HG03097 (cell line): ENCODE results near the gene LLGL2.
"Not testable (repeated sequence)": the region's sequence is repeated elsewhere in the genome, so short reads cannot be mapped to it uniquely, and the experiment has no call there.

Experiments
- ATAC-seq: cut with Tn5 transposase; IDR thresholded peaks from one replicate; pipeline ENCODE4 v1.9.1; 2021; ENCODE audit not compliant: unreplicated experiment, low FRiP score

The LLGL2 gene, protein sequence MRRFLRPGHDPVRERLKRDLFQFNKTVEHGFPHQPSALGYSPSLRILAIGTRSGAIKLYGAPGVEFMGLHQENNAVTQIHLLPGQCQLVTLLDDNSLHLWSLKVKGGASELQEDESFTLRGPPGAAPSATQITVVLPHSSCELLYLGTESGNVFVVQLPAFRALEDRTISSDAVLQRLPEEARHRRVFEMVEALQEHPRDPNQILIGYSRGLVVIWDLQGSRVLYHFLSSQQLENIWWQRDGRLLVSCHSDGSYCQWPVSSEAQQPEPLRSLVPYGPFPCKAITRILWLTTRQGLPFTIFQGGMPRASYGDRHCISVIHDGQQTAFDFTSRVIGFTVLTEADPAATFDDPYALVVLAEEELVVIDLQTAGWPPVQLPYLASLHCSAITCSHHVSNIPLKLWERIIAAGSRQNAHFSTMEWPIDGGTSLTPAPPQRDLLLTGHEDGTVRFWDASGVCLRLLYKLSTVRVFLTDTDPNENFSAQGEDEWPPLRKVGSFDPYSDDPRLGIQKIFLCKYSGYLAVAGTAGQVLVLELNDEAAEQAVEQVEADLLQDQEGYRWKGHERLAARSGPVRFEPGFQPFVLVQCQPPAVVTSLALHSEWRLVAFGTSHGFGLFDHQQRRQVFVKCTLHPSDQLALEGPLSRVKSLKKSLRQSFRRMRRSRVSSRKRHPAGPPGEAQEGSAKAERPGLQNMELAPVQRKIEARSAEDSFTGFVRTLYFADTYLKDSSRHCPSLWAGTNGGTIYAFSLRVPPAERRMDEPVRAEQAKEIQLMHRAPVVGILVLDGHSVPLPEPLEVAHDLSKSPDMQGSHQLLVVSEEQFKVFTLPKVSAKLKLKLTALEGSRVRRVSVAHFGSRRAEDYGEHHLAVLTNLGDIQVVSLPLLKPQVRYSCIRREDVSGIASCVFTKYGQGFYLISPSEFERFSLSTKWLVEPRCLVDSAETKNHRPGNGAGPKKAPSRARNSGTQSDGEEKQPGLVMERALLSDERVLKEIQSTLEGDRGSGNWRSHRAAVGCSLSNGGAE

DNA sequence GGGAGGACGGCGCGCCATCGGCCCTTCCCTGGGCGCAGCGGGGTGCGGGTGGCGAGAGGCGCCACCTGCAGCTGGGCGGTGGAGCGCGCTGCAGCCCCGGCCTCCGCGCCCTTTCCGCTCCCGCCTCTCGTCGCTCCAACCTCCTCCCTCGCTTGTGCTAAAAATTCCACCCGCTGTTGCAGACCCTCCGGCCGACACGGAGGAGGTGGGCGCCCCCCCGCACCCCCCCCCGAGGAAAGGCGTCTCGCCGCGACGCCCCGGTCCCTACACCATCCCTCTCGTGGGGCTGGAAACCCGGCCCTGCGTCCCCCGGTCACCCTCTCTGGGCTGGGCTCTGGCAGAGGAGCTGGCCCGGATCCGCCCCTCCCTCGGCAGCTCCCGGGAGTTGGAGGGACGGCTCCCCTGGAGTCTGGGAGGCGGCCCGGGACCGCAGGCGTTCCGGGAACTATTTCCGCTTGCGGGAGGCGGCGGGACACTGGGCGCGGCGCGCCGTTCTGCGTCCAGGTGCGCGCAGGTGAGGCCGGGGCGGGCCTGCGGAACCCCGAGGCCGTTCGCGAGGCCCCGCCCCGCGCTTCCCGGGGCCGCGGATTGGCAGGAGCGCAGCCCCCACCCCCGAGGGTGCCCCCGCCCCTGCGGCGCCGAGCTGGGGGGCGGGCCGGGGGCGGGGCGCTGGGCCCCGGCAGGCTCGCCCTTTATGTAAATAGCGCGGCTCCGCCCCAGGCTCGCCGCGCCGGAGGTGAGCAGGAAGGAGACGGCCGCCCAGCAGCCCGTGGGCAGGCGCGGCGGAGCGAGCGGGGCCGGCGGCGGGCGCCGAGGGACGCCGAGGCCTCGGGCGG lies at the start of gene LLGL2:
Gene LLGL2 (plus strand): TSS at position 728 of the 836 bp plus-strand sequence. CDS start 17,730 bp downstream, outside the sequence.
- peak; percentile 76 for ATAC-seq

DNA sequence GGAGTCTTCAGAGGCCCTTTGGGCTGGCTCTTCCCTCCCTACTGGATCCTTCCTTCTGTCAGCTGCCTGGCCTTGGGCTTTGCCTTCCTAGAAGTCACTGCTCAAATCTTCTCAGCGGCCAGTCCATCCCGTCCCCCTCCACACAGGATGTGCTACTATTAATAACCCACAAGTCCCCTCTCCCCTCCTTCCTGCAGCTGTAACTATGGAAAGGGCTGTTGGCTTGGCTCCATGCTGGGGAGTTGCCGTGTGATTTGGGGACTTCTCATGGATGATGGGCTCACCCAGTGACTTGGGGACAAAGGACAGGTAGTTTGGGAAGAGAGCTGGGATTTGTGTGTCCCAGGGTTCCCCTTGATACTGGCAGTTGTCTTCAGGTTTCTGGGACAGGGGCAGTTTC lies 49.6 kb upstream of the LLGL2 start:
- no peak for ATAC-seq

DNA sequence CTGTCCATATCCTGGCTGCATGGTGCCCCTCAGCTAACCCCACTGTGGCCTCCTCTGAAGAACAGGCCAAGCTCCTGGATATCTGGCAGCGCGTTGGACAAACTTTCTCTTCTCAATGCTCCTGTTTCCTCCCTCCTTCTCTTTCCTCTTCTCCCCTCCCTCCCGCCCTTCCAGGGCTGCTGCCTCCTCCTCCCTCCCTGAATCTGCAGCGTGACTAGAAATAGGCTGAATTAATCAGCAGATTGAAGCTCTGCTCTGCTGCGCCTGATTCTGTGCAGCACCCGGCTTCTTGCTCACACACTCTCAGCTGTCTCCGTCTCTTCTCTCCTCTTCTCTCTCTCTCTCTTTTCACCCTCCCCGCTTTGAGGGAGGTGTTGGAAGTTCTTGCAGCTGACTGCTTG lies 49.2 kb upstream of the LLGL2 start:
- no peak for ATAC-seq

DNA sequence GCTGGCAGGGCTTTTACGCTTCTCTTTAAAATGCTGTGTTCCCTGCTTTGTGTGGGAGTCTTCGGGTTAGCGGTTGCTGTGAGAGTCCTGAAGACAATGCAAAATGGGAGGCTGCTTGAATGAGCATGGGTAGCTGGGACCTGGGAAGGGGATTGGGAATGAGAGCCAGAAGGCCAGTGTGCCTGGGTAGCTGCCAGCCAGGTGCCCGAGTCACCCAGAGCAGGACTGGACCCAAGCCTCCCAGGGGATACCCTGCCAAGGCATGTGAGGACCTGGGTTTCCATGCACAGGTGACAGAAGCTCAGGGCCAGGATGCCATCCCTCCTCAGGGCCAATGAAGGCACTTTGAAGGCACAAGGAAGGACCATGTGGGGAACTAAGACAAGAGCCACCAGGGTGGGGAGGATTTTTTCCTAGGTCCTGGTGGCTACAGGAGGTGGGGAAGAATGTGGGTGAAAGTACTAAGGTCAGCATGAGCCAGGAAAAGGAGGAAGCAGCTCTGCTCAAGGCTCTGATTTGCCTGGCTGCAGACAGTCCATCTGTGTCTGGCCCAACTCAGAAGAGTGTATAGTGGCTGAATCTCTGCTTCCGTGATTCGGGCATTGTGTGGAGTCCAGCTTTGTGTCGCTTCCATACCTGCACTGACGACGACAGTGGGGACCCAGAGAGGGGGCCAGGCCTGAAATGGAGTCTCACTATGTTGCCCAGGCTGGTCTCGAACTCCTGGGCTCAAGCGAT lies 48.6 kb upstream of the LLGL2 start:
- ATAC-seq, result no peak

DNA sequence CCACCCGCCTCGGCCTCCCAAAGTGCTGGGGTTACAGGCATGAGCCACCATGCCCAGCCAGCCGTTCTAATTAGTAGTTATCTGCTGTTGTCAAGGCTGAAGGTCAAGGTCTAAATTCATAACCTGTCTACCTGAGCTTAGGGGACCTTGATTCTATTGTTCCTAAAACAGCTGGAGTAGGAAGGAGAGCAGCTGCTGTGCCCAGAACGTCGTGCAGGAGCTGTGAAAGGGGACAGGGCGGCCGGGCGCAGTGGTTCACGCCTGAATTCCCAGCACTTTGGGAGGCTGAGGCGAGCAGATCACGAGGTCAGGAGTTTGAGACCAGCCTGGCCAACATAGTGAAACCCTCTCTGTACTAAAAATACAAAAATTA lies 48.0 kb upstream of the LLGL2 start:
- not testable (repeated sequence) for ATAC-seq

DNA sequence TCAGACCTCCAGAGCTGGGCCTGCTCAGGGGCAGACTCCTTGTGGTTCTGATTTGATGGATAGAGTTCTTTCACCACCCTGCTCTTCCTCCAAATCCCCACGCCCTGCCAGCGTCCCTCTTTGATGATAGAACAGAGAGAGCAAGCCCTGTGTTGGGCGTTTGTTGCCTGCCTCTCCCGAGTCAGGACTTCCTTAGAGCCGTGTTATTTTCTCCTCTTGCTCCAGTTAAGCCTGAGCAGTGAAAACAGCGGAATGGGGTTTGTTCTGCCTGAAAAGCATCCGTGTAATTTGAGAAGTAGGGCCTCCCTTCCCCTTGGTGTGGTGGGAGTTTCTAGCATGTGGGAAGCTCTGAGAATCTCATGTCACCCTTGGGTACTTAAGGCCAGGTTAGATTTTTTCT lies 47.0 kb upstream of the LLGL2 start:
- no peak for ATAC-seq

DNA sequence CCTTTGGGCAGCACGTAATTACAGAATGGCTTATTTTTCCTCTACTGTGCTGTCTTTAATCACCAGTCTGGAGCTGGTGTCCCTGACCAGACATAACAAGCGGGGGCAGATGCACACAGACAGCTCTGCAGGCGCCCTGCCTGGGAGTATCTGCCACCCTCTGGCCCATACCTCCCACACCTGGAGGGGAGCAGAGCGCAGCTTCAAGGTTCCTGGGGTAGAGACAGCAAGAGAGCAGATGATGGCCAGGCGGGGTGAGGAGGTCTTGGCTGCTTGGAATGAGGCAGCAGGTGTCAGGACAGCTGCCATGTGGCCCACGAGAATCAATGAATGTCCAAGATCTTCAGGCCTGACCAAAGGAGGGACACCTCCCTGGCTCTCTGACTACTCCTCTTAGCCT lies 45.2 kb upstream of the LLGL2 start:
- ATAC-seq, result no peak

DNA sequence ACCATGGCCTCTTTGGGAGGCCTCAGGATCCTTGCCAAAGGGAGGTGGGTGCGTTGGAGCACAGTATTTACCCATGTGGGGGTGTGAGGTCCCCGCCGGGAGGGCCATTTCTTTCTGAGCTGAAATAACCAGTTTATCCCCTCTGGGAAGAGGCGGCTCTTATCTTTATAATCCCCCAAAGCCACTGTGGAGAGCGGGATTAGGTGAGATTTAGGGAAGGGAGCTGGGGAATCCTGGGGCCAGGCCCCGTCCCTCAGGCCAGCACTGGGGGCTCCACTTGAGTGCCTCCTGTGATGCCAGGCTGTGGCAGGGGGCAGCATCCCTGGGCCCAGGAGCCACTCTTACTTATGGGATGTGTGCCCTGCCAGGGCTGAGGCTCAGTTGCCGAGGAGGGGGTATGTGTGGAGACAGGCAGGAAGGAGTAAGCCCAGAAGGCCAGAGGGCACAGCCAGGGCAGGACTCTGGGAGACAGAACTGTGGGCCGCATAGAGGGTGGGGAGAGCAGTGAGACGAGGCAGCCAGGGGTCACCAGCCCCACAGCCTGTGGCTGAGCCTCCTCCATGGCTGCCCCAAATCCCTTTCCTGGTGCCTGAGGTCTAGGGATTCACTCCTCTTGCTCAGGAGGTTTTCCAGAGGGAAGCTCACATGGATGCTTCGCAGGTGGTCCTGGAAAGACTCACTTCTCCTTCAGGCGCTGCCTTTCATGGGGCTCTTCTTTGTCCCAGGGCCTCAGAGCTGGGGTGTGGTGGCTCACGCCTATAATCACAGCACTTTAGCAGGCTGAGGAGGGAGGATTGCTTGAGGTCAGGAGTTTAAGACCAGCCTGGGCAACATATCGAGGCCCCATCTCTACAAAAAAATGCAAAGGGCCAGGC lies 44.1 kb upstream of the LLGL2 start:
- ATAC-seq, result no peak

DNA sequence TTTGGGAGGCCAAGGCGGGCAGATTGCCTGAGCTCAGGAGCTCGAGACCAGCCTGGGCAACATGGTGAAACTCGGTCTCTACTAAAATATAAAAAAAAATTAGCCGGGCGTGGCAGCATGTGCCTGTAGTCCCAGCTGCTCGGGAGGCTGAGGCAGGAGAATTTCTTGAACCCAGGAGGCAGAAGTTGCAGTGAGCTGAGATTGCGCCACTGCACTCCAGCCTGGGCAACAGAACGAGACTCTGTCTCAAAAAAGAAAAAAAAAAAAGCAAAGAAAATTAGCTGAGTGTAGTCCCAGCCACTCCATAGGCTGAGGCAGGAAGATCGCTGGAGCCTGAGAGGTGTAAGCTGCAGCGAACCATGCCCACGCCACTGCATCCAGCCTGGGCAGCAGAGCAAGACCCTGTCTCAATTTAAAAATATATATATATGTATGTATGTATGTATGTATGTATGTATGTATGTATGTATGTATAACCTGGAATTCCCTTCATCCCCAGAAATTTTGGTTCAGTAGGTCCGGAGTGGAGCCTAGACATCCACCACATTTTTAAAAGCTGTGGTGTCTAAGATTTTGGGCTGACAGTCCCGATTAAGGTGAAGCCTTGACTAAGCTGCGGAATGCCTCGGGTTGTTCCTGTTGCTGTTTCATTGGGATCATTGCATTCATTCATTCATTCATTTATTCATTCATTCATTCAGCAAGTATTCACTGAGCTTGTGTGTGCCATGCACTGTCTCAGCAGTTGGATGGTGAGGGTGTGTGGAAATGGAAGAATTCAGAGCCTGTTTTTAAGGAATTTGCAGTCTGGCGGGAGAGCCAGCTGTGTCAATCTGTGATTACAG lies 43.2 kb upstream of the LLGL2 start:
- ATAC-seq, result no peak

DNA sequence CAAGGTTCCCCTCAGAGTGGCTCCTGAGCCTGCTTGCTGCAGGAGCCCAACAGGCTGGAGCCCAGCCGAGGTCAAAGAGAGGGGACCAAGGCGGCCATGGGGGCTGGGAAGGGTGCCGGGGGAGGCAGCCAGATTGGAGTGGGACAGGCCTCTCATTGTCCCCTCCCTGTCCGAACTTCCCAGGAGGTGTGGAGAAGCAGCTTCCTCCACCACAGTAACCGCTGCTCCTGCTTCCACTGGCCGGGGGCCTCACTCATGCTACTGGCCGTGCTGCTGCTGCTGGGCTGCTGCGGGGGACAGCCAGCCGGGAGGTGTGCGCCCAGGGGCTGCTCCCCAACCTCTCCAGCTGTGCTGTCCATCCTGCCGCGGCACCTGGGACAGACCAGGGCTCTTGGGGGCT lies 39.8 kb upstream of the LLGL2 start:
- no peak for ATAC-seq

DNA sequence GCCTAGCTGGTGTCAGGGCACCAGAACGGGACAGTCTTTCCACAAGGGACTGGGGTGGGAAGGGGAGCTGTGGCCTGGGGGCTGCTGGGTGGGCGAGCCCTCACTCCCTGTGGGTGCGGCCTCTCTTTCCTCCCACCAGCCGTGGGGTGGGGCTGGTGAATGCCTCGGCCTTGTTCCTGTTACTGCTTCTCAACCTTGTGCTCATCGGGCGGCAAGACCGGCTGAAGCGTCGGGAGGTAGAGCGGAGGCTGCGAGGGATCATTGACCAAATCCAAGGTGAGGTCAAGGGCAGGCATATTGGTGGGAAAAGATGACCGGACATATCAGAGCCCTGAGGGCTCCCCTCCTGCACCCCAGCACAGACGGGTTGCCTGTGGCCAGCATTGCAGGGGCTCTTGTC lies 39.3 kb upstream of the LLGL2 start:
- no peak for ATAC-seq

DNA sequence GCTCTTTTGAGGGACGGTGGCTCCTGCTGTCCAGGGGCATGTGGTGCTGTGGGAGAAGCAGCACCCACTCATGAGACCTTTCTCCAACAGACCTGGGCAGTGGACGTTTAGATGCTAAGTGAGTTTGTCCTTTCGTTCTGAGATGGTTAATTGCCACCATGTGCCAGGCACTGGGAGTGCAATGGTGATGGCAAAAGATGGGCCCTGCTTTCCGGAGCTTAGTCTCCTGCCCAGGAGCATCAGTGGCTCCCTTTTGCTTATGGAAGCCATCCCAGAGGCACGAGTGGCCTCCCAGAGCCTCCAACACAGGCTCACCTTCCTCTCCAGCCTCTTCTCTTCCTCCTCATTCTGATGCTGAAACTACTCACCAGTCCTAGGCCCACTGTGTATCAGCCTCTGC lies 38.5 kb upstream of the LLGL2 start:
- ATAC-seq, result no peak

DNA sequence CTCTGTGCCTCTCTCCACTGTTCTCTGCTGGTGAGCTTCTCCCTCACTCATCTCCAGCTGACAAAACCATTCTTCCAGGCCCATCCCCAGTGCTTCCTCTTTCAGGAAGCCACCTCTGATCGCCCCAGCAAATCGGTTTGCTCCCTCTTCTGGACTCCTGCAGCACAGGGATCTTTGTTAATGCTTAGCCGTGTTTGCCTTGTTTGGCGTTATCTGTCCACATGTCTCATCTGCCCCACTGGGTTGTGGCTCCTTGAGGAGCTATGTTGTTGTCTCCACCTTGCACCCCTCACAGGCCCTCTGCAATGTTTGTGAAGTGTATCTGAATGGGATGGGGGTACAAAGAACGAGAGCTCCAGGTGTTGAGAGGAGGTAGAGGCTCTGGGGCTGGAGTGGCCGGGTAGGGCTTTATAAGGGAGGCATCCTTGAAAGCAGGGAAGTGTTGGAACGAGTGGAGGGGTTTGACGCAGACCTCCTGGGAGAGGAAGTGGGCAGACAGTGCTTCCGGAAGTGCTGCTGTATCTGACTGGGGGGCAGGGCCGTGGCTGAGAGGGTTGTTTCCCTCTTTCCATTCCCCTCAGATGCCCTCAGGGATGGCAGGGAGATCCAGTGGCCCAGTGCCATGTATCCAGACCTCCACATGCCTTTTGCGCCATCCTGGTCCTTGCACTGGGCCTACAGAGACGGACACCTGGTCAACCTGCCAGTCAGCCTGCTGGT lies 38.0 kb upstream of the LLGL2 start:
- no peak for ATAC-seq

DNA sequence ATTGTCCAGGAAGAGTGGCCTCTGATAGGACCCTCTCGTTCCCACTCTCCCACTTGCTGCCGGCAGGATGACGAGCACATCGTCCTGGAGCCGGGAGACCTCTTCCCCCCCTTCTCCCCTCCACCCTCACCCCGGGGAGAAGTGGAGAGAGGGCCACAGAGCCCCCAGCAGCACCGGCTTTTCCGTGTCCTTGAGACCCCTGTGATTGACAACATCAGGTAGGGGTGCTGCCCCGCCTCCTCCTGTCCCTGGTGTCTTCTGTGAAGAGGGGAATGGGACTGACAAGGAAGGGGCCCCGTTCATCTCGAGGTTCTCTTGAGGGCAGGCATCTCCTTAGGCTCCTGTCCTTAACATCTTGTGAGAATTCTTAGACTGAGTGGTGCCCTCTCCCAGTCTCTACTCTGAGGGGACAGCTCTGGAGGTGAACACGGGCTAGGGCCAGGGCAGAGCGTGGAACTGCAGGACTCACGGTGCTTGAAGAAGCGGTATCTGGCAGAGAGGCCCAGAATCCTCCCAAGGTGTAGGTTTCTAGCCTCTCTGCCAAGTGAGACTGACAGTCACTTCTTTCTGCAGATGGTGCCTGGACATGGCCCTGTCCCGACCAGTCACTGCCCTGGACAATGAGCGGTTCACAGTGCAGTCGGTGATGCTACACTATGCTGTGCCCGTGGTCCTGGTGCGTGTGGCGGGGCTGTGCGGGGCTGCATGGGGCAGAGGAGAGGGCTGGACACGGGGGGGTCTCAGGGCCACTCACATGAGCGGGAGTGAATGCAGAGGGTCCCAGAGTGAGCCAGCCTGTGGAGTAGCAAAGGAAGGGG lies 36.6 kb upstream of the LLGL2 start:
- no peak for ATAC-seq

DNA sequence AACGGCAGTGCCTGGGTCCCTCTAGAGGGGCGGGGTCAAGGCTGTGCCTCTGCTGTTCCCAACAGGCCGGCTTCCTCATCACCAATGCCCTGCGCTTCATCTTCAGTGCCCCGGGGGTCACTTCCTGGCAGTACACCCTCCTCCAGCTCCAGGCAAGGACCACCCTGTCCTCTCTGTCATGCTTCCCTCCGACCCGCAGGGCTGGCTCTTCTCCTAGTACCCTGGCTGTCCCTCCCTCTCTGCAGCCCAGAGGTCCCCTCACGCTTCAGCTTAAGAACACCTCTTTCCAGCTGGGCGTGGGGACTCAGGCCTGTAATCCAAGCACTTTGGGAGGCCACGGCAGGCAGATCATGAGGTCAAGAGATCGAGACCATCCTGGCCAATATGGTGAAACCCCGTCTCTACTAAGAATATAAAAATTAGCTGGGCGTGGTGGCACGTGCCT lies 36.0 kb upstream of the LLGL2 start:
- no peak for ATAC-seq

DNA sequence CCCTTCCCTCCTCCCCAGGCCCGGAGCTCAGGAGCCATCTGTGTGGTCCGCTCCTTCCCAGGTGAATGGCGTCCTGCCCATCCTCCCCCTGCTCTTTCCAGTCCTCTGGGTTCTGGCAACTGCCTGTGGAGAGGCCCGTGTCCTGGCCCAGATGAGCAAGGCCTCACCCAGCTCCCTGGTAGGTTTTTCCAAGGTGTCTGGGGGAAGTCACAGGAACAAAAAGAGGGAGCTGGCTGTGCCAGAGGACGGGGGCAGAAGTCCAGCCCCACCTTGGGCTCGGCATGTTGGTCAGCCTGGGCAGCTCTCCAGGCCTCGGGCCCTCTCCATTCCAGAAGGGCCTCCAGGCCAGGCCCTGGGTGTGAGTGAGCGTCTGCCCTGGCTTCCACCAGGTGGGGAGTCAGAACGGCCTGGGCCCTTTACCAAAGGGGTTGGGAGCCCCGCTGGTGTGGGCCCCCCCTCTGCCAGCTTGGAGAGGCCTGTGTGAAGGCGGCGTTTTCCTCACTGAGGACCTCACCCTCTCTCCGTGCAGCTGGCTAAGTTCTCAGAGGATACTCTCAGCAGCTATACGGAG lies 35.2 kb upstream of the LLGL2 start:
- no peak for ATAC-seq
